ENCODE results near the gene SLC2A10.

The SLC2A10 gene

DNA sequence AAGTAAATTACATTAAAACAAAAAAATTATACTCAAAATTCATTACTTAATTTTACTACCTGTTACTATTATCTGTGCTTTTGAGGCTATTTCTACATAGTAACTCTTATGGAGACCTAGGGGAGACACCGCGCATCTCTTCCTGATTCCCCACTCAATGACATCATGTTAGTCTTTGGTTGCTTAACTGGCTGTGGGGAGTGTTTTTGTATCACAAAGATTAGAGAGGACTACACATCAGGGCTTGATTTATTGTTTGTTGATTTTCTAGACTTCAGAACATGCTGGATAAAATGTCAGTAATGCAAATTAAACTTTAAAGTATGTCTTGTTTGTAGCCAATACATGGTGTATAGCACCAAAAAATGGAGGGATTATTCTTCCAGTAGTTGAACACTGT, 26.0 kb downstream of the SLC2A10 start:
- CTCF ChIA-PET: interaction anchor here (1.1 to 6.7 kb wide), 2 partner anchors 14 to 18 kb away, joined by 4 to 43 read pairs; no protein-coding TSS in a partner anchor
- TF ChIP-seq, protein P1, sequence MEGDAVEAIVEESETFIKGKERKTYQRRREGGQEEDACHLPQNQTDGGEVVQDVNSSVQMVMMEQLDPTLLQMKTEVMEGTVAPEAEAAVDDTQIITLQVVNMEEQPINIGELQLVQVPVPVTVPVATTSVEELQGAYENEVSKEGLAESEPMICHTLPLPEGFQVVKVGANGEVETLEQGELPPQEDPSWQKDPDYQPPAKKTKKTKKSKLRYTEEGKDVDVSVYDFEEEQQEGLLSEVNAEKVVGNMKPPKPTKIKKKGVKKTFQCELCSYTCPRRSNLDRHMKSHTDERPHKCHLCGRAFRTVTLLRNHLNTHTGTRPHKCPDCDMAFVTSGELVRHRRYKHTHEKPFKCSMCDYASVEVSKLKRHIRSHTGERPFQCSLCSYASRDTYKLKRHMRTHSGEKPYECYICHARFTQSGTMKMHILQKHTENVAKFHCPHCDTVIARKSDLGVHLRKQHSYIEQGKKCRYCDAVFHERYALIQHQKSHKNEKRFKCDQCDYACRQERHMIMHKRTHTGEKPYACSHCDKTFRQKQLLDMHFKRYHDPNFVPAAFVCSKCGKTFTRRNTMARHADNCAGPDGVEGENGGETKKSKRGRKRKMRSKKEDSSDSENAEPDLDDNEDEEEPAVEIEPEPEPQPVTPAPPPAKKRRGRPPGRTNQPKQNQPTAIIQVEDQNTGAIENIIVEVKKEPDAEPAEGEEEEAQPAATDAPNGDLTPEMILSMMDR (IDR thresholded peaks at IDR 0.05; ENCODE audit: insufficient read depth, low read length, missing control alignments): no peak
- POLR2A ChIA-PET: no interaction called here
- no peak overlapping the region for H3K4me3 ChIP-seq (ENCODE audit: low read depth, low read length)
- no peak for DNase-seq (ENCODE audit: low read depth, low spot score)

DNA sequence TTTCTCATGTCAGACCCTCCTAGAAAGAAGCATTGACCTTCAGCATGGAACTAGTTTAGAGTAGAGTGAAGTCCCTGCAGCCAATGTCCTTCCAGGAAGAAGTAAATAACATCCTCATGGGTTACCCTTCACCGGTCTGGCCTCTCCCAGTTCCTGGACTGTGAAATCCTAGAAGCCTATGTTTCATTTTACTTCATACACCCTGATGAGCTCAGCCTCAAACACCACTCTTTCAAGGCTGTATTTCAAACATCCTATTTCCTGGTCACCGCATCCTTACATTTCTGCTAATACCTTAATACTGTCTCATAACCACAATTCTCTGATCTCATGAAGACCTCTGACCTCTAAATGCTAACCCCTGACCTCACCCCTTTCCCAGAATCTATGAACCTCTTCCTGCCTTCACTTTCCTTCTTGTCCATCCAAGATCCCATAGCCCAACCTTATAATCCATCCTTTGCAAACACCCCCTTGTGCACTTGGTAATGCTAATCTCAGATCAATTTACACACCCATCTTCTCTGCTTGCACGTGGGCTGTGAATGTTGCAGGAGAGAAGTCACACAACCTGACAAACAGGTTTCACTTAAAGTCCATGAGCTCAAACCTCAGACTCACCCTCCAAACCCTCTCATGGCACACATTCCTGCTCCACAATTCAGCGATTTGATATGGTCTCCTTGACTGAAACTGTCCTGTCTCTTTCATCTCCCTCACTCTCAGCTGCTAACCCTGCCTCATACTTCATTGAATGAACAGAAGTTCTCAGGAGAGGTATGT, 30.2 kb downstream of the SLC2A10 start:
- no peak for DNase-seq (ENCODE audit: low read depth, low spot score)
- ChIA-PET CTCF (interaction anchor here (1.7 to 6.7 kb wide), 2 partner anchors 14 to 19 kb away, joined by 5 to 43 read pairs; no protein-coding TSS in a partner anchor), POLR2A (no interaction called here)
- TF ChIP-seq, protein P1 (IDR thresholded peaks at IDR 0.05; ENCODE audit: insufficient read depth, low read length, missing control alignments): no peak
- no peak overlapping the region for H3K4me3 ChIP-seq (ENCODE audit: low read depth, low read length)

DNA sequence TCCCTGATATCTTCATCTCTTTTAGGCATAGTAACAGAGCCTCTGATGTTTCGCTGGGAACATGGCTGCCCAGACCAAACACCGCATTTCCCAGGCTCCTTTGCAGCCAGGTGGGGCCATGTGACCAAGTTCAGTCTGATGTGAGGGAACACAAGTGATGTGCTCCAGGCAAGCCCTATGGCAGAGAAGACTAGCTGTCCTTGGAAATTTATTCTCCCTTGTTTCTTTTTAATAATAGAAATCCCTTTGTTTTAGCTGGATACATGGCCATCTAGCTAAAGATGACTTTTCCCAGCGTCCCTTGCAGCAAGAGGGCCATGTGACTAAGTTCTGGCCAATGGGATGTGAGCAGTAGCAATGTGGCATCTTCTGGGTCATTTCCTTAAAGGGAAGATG, 30.8 kb downstream of the SLC2A10 start:
- CTCF ChIA-PET: interaction anchor here (6.7 kb wide), 1 partner anchor 13 kb away, joined by 43 read pairs; no protein-coding TSS in a partner anchor
- TF ChIP-seq, protein P1 (IDR thresholded peaks at IDR 0.05; ENCODE audit: insufficient read depth, low read length, missing control alignments): no peak
- POLR2A ChIA-PET: no interaction called here
- H3K4me3 ChIP-seq (ENCODE audit: low read depth, low read length): no peak overlapping the region
- no peak for DNase-seq (ENCODE audit: low read depth, low spot score)

DNA sequence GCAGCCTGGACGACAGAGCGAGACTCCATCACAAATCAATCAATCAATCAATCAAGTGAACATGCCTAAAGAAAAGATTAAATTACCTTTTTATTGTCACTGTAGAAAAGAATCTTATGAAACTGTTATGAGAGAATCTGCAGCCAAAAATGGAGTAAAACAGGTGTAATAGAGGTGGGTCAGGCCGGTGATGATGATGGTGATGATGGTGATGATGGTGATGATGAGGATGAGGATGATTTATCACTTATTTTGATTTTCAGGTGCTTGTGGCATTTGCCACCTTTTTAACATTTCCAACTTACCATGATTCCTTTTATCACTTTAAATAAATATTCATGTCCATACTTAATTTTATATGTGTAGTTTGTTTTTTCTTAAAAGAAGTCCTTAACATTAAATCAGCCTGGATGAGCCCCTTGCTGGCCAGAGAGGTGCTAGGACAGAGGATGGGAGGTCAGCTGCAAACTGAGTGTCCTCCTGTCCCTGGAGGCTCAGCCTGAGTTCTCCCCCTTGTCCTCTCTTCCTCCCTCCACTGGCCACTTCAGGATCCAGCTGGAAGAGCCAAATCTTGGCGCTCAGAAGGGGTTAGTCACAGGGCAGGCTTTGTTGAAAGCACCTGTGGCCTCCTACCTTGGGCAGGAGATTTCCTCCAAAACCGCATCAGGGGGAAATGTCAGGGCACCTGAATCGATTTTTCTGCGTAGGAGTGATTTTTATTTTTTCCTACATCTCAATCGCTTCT, 32.6 kb downstream of the SLC2A10 start:
- TF ChIP-seq, protein P1 (IDR thresholded peaks at IDR 0.05; ENCODE audit: insufficient read depth, low read length, missing control alignments): no peak
- POLR2A ChIA-PET: no interaction called here
- no peak overlapping the region for H3K4me3 ChIP-seq (ENCODE audit: low read depth, low read length)
- DNase-seq (ENCODE audit: low read depth, low spot score): no peak
- CTCF ChIA-PET: interaction anchor here (2.2 to 6.7 kb wide), 3 partner anchors 11 to 16 kb away, joined by 7 to 43 read pairs (median 13); no protein-coding TSS in a partner anchor

DNA sequence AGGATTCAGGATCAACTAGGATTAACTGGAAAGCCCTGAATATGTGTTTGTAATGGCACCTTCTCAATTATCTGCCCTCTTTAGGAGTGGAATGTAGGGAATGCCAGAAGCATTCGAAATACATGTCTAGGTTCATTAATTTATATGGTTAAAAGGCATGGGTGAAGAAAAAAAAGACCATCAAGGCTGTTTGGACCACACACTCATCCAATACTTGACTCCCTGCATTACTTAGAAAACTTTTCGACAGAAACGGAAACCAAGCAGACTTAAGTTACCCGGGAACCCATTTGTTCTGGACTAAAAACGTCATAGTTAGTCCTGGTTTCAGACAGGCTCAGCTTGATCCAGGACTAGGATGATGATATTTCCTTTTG, 33.2 kb downstream of the SLC2A10 start:
- POLR2A ChIA-PET: no interaction called here
- CTCF ChIA-PET: interaction anchor here (2.2 to 2.5 kb wide), 2 partner anchors 10 to 15 kb away, joined by 7 to 13 read pairs; no protein-coding TSS in a partner anchor
- no peak for DNase-seq (ENCODE audit: low read depth, low spot score)
- no peak overlapping the region for H3K4me3 ChIP-seq (ENCODE audit: low read depth, low read length)
- TF ChIP-seq, protein P1 (IDR thresholded peaks at IDR 0.05; ENCODE audit: insufficient read depth, low read length, missing control alignments): no peak

DNA sequence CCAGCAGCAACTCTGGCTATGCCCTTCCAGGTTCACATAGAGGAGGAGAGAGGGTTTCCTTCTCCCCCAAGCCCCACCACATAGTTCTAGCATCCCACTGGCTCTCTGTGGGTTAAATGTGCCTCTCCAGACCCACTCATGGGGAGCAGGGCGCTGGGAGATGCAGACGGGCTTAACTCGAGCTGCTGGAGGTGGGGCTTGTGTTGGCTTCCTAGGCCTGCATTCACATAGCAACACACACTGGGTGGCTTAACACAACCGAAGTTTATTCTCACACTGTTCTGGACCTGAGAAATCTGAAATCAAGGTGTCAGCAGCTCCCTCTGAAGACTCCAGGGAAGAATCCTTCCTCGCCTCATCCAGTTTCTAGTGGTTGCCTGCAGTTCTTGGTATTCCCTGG, 33.6 kb downstream of the SLC2A10 start:
- TF ChIP-seq, protein P1 (IDR thresholded peaks at IDR 0.05; ENCODE audit: insufficient read depth, low read length, missing control alignments): no peak
- H3K4me3 ChIP-seq (ENCODE audit: low read depth, low read length): no peak overlapping the region
- no peak for DNase-seq (ENCODE audit: low read depth, low spot score)
- ChIA-PET CTCF (interaction anchor here (2.2 to 2.5 kb wide), 2 partner anchors 10 to 15 kb away, joined by 7 to 13 read pairs; no protein-coding TSS in a partner anchor), POLR2A (no interaction called here)

All from AG04449 (cell line).